Colonic mucosa (tissue), 4 donors: ENCODE results near the gene PGF. TPM values are rescaled to one million over a fixed set of nuclear protein-coding genes. Genes with fewer than 3 reads are reported as not detected.

ENCODE experiments used
- DNase-seq: peaks from one replicate; pipeline ENCODE4 v3.0.0-alpha.2; 2020
- H3K27ac ChIP-seq: fragments of 200-600 bp; one replicate; pipeline ENCODE4 v1.8.0; 2021
- H3K27me3 ChIP-seq: fragments of 200-600 bp; one replicate; pipeline ENCODE4 v1.8.0; 2021
- H3K36me3 ChIP-seq: fragments of 200-600 bp; one replicate; pipeline ENCODE4 v1.8.0; 2021
- H3K4me1 ChIP-seq: fragments of 200-600 bp; one replicate; pipeline ENCODE4 v1.8.0; 2021; ENCODE audit warnings: mild to moderate bottlenecking
- H3K4me3 ChIP-seq: fragments of 200-600 bp; one replicate; pipeline ENCODE4 v1.8.0; 2021
- H3K9ac ChIP-seq, 2 donors: one replicate each; pipeline ENCODE4 v1.7.0; 2013; ENCODE audit warnings: control low read depth in 2 of 2, low read depth in 2 of 2, low read length in 2 of 2
- H3K9me3 ChIP-seq: fragments of 200-600 bp; one replicate; pipeline ENCODE4 v1.8.0; 2021
- CTCF ChIP-seq: fragments of 200-600 bp; IDR thresholded peaks from one replicate; pipeline ENCODE4 v1.8.0; 2022; ENCODE audit warnings: antibody characterized with exemption, mild to moderate bottlenecking
- intact Hi-C: fragments of 100-400 bp; cut with DNase I; formaldehyde crosslinking; loops from one replicate; pipeline ENCODE4 v1.14.1; 2022
- total RNA-seq, 2 donors: library from RNA; stranded (reverse); fragmentation: NEBNext Ultra II Directional in 1 of 2; extraction: Animal tissue kit (Norgen Biotek cat#: 25700) in 1 of 2; gene quantifications; one replicate each; pipeline ENCODE4 v1.2.1, GENCODE V29; 2021
- donor health status: healthy.
- donor health status: DM: no; HTN: no; CAD: no.
- donor health status: DM: no; HTN: no; CAD: no.

Gene PGF
- total RNA-seq, 2 donors from 2014 or later = 0.57 to 2.2 TPM

- TF ChIP-seq CTCF = no peak
- intact Hi-C loops = no loop called here
- DNase-seq = no peak
These were observed 33.2 kb downstream of the PGF start for GRCh38 chr14:74921987-74922751.

GRCh38 chr14:74921053-74921620 is 34.3 kb downstream of the PGF start:
- H3K4me3 ChIP-seq = no peak overlapping the region
- H3K9me3 ChIP-seq = no peaks in the 10 kb centered on the region
- H3K9ac ChIP-seq = no peak overlapping the region
- H3K27me3 ChIP-seq = no peaks in the 10 kb centered on the region
- no peak for DNase-seq
- peaks cover 5% of the 10 kb centered on the region for H3K4me1 ChIP-seq
- no peak for TF ChIP-seq CTCF
- intact Hi-C loops = no loop called here
- H3K36me3 ChIP-seq = no peaks in the 10 kb centered on the region
- no peak overlapping the region for H3K27ac ChIP-seq

More at GRCh38 chr14:74921987-74922751, 33.2 kb downstream of the PGF start:
- no peaks in the 10 kb centered on the region for H3K27me3 ChIP-seq
- H3K4me1 ChIP-seq = peaks cover 5% of the 10 kb centered on the region
- H3K4me3 ChIP-seq = peak overlapping the region; percentile 75
- no peak overlapping the region for H3K27ac ChIP-seq
- no peaks in the 10 kb centered on the region for H3K36me3 ChIP-seq
- peak overlapping the region; percentile 38 to 90 for H3K9ac ChIP-seq
- H3K9me3 ChIP-seq = no peaks in the 10 kb centered on the region

- intact Hi-C loops = no loop called here
- H3K4me1 ChIP-seq = peaks cover 5% of the 10 kb centered on the region
These were observed 35.1 kb downstream of the PGF start for GRCh38 chr14:74920281-74920680.

GRCh38 chr14:74919421-74920165 is 35.8 kb downstream of the PGF start:
- DNase-seq = no peak
- Histone ChIP-seq H3K4me3 (no peak overlapping the region), H3K36me3 (no peaks in the 10 kb centered on the region), H3K4me1 (peaks cover 5% of the 10 kb centered on the region), H3K9ac (no peak overlapping the region), H3K27ac (no peak overlapping the region), H3K27me3 (no peaks in the 10 kb centered on the region), H3K9me3 (no peaks in the 10 kb centered on the region)
- TF ChIP-seq CTCF = no peak
- intact Hi-C loops = no loop called here

More at GRCh38 chr14:74920281-74920680, 35.1 kb downstream of the PGF start:
- H3K9ac ChIP-seq = no peak overlapping the region
- H3K4me3 ChIP-seq = no peak overlapping the region
- no peak for TF ChIP-seq CTCF
- no peaks in the 10 kb centered on the region for H3K36me3 ChIP-seq
- H3K27ac ChIP-seq = no peak overlapping the region
- H3K27me3 ChIP-seq = no peaks in the 10 kb centered on the region
- DNase-seq = no peak
- no peaks in the 10 kb centered on the region for H3K9me3 ChIP-seq

- H3K4me3 ChIP-seq = no peak overlapping the region
- no peak for TF ChIP-seq CTCF
- no peaks in the 10 kb centered on the region for H3K27me3 ChIP-seq
- no peaks in the 10 kb centered on the region for H3K36me3 ChIP-seq
- H3K9ac ChIP-seq = no peak overlapping the region
- H3K4me1 ChIP-seq = peaks cover 5% of the 10 kb centered on the region
- intact Hi-C loops = no loop called here
- no peak overlapping the region for H3K27ac ChIP-seq
- no peak for DNase-seq
- H3K9me3 ChIP-seq = no peaks in the 10 kb centered on the region
These were observed 37.0 kb downstream of the PGF start for GRCh38 chr14:74918380-74918779.
